ENCODE data around the gene ARID3B.
"Not testable (repeated sequence)": the region's sequence is repeated elsewhere in the genome, so short reads cannot be mapped to it uniquely, and the experiment has no call there.

ARID3B gene

DNA sequence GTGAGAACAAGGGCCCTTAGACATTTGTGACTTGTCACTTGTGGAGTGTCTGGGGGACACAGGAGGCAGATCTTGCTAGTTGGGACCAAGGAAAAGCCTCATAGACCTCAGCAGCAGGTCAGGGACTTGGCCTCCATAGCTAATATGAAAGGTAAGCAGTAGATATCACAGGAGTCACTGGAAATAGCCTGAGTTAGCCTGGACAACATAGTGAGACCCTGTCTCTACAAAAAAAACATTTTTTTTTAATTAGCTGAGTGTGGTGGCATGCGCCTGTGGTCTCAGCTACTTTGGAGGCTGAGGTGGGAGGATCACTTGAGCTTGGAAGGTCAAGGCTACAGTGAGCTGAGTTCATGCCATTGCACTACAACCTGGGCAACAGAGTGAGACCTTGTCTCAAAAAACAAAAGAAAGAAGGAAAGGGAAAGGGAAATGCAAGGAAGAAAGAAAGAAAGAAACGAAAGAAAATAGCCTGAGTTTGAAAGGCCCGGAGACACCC, 37.5 kb downstream of the ARID3B start:
- DNase-seq, result no peak

DNA sequence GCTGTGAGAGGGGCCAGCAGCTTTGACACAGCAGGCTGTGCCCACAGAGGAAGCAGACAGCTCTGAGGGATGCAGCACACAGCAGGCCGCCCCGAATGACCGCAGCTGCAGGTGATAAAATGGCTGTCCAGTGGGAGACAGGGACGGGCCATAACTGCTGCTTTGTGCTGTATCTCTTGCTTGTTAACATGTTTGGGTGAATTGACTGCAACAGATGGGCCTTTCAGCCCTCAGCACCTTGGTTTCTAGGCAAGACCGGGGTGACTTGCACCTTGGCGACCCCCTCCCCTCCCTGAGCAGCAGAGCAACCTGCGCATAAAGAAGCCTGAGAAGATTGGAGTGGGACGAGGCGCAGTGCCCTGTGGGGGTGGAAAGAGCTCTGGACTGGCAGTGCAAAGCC, 38.0 kb downstream of the ARID3B start:
- no peak for DNase-seq

DNA sequence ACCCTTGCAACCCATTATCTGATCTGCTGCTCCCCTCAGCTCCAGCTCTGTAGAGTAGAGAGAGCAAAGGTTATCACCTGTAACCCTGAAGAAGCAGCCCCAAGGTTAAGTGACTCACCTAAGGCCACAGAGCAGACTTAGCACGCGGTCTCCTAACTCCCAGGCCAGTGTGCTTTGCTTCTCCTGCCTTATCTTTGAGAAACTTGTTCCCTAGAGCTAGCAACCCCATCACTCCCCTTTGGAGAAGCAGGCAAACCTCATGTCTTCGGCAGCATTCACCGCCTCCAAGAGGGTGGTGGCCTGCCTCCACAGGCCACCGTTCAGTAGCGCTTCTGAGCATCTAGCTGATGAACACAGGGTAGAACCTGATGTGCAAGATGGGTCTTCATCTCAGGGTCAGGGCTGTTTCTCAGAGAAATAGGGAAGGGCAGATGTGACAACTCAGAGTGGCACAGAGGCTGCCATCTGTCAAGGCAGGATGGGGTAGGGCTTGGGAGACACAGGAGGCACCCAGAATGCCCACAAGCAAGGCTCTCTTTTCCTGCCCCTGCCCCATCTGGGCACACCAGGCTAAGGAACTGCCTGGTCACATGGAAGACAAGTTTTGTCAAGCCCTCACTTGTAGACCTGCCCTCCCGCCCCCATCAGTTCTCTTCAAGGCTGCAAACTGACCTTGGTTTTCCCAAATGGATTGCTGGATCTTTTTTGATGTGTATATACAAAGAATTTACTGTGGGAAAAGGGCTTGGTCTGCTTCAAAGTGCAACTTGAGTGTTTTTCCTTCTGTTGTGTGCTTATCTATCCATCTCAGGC, 39.7 kb downstream of the ARID3B start:
- no peak for DNase-seq

- DNase-seq, result no peak
Observed at GRCh38 chr15:74584204-74584603, 43.2 kb downstream of the ARID3B start.

DNA sequence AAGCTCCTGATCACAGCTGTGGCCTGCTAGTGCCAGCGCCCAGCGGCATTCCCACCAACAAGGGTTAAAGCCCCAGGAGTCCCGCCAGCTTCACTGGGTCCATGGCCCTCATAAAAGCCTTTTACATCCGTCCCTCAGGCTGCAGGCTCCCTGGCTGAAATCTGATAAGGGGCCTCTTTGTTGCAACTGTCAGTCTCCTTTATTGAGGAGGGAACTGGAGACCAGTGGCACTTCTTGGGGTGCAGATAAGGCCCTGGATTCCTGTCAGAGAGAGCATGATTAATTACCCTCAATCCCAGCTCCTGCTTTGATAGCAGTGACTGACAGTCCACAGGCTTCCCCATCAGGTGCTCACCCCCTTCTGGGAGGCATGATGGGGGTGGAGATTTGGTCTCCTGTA, 43.8 kb downstream of the ARID3B start:
- DNase-seq, result no peak

GRCh38 chr15:74585191-74585590, 44.2 kb downstream of the ARID3B start:
- DNase-seq, result no peak

GRCh38 chr15:74585857-74586256, 44.8 kb downstream of the ARID3B start:
- DNase-seq, result no peak

DNA sequence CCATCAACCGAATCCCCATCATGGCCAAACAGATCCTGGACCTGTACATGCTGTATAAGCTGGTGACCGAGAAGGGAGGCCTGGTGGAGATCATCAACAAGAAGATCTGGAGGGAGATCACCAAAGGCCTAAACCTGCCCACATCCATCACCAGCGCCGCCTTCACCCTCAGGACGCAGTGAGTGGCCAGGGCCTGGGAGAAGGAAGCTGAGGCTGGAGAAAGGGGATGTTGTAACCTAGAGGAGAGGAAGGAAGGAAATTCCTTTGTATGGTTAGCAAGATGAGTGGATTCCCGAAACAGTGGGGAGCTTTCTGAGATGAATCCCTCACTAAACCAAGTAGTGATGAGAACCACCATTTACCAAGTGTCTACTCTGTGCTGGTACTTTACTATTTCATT, 48.8 kb downstream of the ARID3B start:
- DNase-seq, result no peak

- DNase-seq, result no peak
Observed at GRCh38 chr15:74592222-74592621, 51.2 kb downstream of the ARID3B start.

GRCh38 chr15:74593122-74593521, 52.1 kb downstream of the ARID3B start:
- DNase-seq, result no peak

DNA sequence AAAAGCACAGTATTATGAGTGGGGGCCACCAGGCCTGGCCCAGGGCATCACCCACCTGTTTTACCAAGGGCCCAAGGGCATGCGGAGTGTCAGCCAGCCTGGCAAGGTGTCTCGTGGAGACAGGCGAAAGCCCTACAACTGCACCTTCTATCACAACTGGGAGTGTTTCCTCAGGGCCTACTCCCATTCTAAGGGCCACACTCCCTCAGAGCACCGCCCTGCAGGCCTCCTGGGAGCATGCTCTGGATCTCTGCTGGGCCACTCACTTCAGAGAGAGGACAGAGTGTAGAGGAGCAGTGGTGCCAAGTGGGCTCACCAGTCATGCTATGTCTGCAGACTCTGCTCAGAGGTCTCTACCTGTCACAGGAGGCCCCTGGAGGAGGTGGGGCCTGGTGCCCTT, 53.4 kb downstream of the ARID3B start:
- no peak for DNase-seq

DNA sequence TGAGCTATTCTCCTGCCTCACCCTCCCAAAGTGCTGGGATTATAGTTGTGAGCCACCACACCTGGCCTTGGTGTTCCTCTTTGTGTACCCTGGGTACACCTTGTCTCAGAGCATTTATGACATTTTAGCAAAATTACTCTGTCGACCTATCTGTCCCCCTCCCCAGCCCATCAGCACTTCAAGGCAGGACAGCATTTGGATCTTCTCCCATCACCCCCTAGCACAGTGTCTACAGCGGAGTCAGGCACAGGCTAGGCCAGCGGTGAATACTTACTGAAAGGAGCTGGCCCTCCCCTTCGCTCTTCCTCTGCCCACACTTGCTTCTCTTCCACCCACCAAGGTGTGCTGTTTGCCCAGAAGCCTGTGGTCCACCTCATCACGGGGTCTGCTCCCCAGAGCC, 54.3 kb downstream of the ARID3B start:
- DNase-seq, result no peak

GRCh38 chr15:74596736-74597135, 55.7 kb downstream of the ARID3B start:
- DNase-seq, result not testable (repeated sequence)

GRCh38 chr15:74597146-74597705, 56.2 kb downstream of the ARID3B start:
- not testable (repeated sequence) for DNase-seq

DNA sequence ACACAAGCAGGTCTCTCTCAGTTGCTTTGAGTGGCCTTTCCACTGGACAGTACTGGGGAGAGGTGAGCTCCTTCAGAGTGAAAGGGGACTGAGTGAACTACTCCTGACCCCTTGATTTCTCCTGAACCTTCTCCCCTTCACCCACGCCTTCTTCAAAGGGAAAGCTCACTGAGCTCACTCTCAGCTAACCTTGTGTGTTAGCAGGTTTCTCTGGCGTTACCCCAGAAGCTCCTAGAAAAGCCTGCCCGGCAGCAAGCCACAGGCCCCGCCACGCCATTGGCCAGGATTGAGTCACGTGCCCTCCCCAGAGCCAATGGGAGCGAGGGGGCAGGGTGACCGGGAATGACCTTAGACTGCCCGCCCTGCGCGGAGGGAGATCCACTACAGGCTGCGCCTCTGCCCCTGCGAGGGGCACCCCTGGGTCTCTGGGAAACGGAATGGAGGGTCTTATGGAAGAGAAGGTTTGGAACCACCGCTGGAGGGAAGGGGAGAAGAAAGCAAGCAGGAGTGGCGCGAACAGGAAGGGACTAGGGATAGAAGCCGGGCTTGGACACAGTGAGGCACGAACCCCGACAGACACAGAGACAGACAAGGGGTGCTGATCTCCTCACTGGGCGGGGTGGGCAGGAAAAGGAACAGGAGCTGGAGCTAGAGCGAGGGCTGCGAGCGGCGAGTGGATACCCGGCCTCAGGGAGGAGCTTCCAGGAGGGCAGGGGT, 57.3 kb downstream of the ARID3B start:
- DNase-seq, result peak; percentile 74

- no peak for DNase-seq
Observed at GRCh38 chr15:74599156-74599555, 58.1 kb downstream of the ARID3B start.

DNA sequence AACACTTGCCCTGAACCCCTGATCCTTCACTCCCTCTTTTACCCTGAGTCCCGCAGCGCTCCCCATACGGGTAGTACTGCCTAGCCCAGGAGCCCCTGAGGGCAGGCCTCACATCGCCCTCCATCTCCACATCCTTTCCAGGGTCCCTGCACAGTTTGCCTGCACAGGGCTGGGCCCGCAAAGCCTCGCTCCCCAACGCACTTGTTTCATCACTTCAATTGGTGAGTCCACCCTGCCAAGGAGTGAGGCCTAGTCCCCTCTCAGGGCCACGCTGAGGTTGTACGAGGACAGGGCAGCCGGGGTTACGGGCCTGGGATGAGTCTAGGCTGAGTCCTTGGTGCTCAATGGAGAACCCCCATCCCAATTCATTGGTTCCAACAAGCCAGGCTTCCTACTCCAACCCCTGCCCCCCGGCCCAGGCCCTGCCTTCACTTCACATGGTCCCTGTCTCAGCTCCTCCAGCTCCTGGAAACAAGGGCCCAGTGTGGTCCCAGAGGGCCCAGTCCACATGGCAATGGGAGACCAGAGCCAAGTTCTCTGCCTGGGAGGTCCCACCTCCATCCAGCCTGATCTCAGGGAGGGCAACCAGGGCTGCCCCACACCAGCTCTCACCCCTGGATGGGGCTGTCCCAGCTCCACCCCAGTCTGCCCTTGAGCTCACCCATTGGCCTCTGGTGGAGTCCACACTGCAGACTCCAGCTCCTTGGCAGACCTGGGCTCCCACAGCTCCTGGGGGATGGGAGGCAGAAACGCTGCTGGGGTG, 62.2 kb downstream of the ARID3B start:
- DNase-seq, result no peak

- DNase-seq, result no peak
Observed at GRCh38 chr15:74603789-74604705, 63.0 kb downstream of the ARID3B start.

DNA sequence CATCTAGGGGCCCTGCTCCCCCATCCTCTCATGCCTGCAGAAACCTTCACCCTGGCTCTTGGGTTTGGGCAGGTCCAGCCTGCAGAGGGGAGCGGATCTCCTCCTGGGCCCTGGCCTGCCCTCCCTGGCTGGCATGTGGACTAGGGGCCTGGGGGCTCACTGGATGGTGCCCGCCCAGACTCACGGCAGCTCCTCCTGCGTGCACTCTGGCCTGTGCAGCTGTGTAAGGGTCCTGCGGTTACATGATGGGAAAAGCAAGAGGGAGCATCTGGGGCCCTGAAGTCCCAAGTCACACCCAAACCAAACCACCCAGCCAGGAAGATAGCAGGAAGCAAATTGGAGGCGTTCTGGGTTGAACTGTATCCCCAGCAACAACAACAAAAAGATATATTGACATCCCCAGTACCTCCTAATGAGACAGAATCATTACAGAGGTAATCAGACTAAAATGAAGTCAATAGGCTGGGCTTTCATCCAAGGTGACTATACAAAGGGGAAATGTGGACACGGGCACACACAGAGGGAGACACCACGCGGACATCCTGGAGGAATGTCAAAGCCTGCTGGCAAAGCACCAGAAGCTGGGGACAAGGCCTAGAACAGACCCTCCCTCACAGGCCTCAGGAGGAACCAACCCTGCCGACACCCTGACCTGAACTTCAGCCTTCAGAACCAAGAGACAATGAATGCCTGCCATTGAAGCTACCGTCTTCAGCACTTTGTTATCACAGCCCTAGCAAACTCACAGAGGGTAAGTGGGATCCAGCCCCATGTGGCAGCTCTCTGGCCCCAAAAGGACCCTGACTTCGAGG, 64.2 kb downstream of the ARID3B start:
- DNase-seq, result no peak

- no peak for DNase-seq
Observed at GRCh38 chr15:74605795-74606150, 64.8 kb downstream of the ARID3B start.

GRCh38 chr15:74608786-74609185, 67.8 kb downstream of the ARID3B start:
- no peak for DNase-seq

Data from DMS79 treated with DMSO at 0.1 percent for 48 hours (cell line).